GM18951 (cell line): ENCODE results near the gene SAPCD2.

Experiments used
- POLR2A ChIP-seq: IDR thresholded peaks from 4 replicates; pipeline ENCODE4 v1.6.1; 2011; ENCODE audit warnings: mild to moderate bottlenecking; ENCODE audit not compliant: insufficient read length, insufficient read depth; ENCODE audit errors: extremely low read depth
- in situ Hi-C: fragments of 300-500 bp; cut with MboI; formaldehyde crosslinking; loops from one replicate; pipeline ENCODE4 v1.12.0; 2022; ENCODE audit warnings: low sequenced_read_pairs, mixed read lengths, inconsistent platforms; ENCODE audit not compliant: unreplicated experiment

Gene SAPCD2

GRCh38 chr9:137110911-137111787, 40.8 kb upstream of the SAPCD2 start:
- in situ Hi-C loops, result no loop called here
- TF ChIP-seq POLR2A, result no peak

GRCh38 chr9:137110147-137110910, 40.0 kb upstream of the SAPCD2 start:
- no peak for TF ChIP-seq POLR2A

GRCh38 chr9:137109250-137110146, 39.1 kb upstream of the SAPCD2 start:
- no peak for TF ChIP-seq POLR2A
- in situ Hi-C loops, result no loop called here

More at GRCh38 chr9:137110147-137110910, 40.0 kb upstream of the SAPCD2 start:
- in situ Hi-C loops, result no loop called here

GRCh38 chr9:137108608-137109249, 38.4 kb upstream of the SAPCD2 start:
- in situ Hi-C loops, result no loop called here

GRCh38 chr9:137107982-137108381, 37.6 kb upstream of the SAPCD2 start:
- in situ Hi-C loops, result no loop called here
- TF ChIP-seq POLR2A, result no peak

More at GRCh38 chr9:137108608-137109249, 38.4 kb upstream of the SAPCD2 start:
- no peak for TF ChIP-seq POLR2A

- TF ChIP-seq POLR2A, result peak; percentile 15
- in situ Hi-C loops, result no loop called here
Measured at GRCh38 chr9:137107312-137107921, 37.1 kb upstream of the SAPCD2 start.

- no peak for TF ChIP-seq POLR2A
- in situ Hi-C loops, result no loop called here
Measured at GRCh38 chr9:137106662-137107250, 36.4 kb upstream of the SAPCD2 start.

GRCh38 chr9:137105814-137106661, 35.7 kb upstream of the SAPCD2 start:
- TF ChIP-seq POLR2A, result no peak
- in situ Hi-C loops, result no loop called here

- in situ Hi-C loops, result no loop called here
- no peak for TF ChIP-seq POLR2A
Measured at GRCh38 chr9:137103206-137103999, 33.0 kb upstream of the SAPCD2 start.

GRCh38 chr9:137099231-137099630, 28.9 kb upstream of the SAPCD2 start:
- TF ChIP-seq POLR2A, result no peak
- in situ Hi-C loops, result no loop called here
